Measurements from ENCODE around the gene ETS1.

ETS1 gene

GRCh38 chr11:128524172-128524571, 63.2 kb downstream of the ETS1 start:
- peak overlapping the region; percentile 16 for H3K4me3 Mint-ChIP-seq
- H3K4me1 Mint-ChIP-seq: peaks cover 73% of the 10 kb centered on the region
- peaks cover 51% of the 10 kb centered on the region for H3K27me3 Mint-ChIP-seq (ENCODE audit: low read depth, poor library complexity)
- TF ChIP-seq CTCF (IDR thresholded peaks at IDR 0.05): no peak
- no peak for DNase-seq
- H3K36me3 Mint-ChIP-seq (ENCODE audit: low read depth): no peaks in the 10 kb centered on the region
- H3K9me3 Mint-ChIP-seq: no peaks in the 10 kb centered on the region
- H3K27ac Mint-ChIP-seq: peak overlapping the region; percentile 2

GRCh38 chr11:128523641-128524040, 63.7 kb downstream of the ETS1 start:
- Mint-ChIP-seq H3K4me3 (peak overlapping the region; percentile 85), H3K27ac (no peak overlapping the region), H3K4me1 (peaks cover 78% of the 10 kb centered on the region), H3K36me3 (ENCODE audit: low read depth) (no peaks in the 10 kb centered on the region), H3K27me3 (ENCODE audit: low read depth, poor library complexity) (peaks cover 48% of the 10 kb centered on the region), H3K9me3 (no peaks in the 10 kb centered on the region)
- no peak for DNase-seq
- no peak for TF ChIP-seq CTCF (IDR thresholded peaks at IDR 0.05)

- Mint-ChIP-seq H3K4me3 (peak overlapping the region; percentile 85), H3K4me1 (peaks cover 78% of the 10 kb centered on the region), H3K27ac (peak overlapping the region; percentile 46)
These were observed 64.3 kb downstream of the ETS1 start for GRCh38 chr11:128522943-128523518.

GRCh38 chr11:128522055-128522942, 65.1 kb downstream of the ETS1 start:
- Mint-ChIP-seq H3K4me1 (peaks cover 78% of the 10 kb centered on the region), H3K27me3 (ENCODE audit: low read depth, poor library complexity) (peaks cover 47% of the 10 kb centered on the region), H3K4me3 (peak overlapping the region; percentile 91), H3K36me3 (ENCODE audit: low read depth) (peaks cover 3% of the 10 kb centered on the region), H3K27ac (peak overlapping the region; percentile 46), H3K9me3 (no peaks in the 10 kb centered on the region)
- no peak for TF ChIP-seq CTCF (IDR thresholded peaks at IDR 0.05)
- DNase-seq: peak; percentile 94

More at GRCh38 chr11:128522943-128523518, 64.3 kb downstream of the ETS1 start:
- Mint-ChIP-seq H3K9me3 (no peaks in the 10 kb centered on the region), H3K27me3 (ENCODE audit: low read depth, poor library complexity) (peaks cover 45% of the 10 kb centered on the region), H3K36me3 (ENCODE audit: low read depth) (no peaks in the 10 kb centered on the region)
- TF ChIP-seq CTCF (IDR thresholded peaks at IDR 0.05): no peak
- DNase-seq: no peak

- H3K4me1 Mint-ChIP-seq: peaks cover 77% of the 10 kb centered on the region
- H3K36me3 Mint-ChIP-seq (ENCODE audit: low read depth): peaks cover 4% of the 10 kb centered on the region
- H3K27ac Mint-ChIP-seq: peak overlapping the region; percentile 48
- no peak for TF ChIP-seq CTCF (IDR thresholded peaks at IDR 0.05)
- peak; percentile 33 for DNase-seq
- no peaks in the 10 kb centered on the region for H3K9me3 Mint-ChIP-seq
- peaks cover 48% of the 10 kb centered on the region for H3K27me3 Mint-ChIP-seq (ENCODE audit: low read depth, poor library complexity)
- H3K4me3 Mint-ChIP-seq: peak overlapping the region; percentile 91
These were observed 65.7 kb downstream of the ETS1 start for GRCh38 chr11:128521682-128522054.

All from nephron progenitor cell (in vitro differentiated cells).